Measurements from ENCODE around the gene OR2A12. TPM values are rescaled to one million over a fixed set of nuclear protein-coding genes. Genes with fewer than 3 reads are reported as not detected.

The OR2A12 gene
- total and polyA plus RNA-seq, 2 donors (not counting 3 experiments of a cell fraction or from before 2014, with no cell fraction given) = not detected

DNA sequence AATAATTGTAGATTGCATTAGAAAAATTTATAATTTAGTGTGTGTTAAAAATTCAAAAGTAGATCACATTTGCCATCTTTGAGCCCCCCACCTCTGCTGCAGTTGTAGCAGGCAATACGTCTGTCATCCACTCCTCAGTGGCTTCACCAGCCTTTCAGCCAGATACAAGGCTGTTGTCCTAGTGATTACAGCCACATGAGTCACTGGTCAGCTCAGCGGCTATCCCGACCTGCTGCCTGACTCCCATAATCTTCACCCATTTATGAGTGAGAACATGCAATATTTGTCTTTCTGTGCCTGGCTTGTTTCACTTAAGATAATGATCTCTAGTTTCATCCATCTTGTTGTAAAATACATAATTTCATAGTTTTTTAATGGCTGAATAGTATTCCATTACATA lies 28.1 kb upstream of the OR2A12 start:
- dilution Hi-C loops (cut with MboI; ENCODE audit: extremely low pct_ligation_motif_present, low sequenced_read_pairs) = no loop called here
- Histone ChIP-seq H3K9me3 (replicated peaks; ENCODE audit: control insufficient read depth, insufficient read depth, low read length) (no peaks in the 10 kb centered on the region), H3K36me3 (ENCODE audit: control insufficient read depth in 2 of 2, extremely low read depth in 1 of 2, insufficient read depth in 2 of 2, low read length in 2 of 2) (no peaks in the 10 kb centered on the region), H2AFZ (ENCODE audit: low read depth, low read length) (no peak overlapping the region), H3K4me2 (ENCODE audit: insufficient read depth, low read length) (no peak overlapping the region), H3K4me1 (ENCODE audit: control insufficient read depth, extremely low read depth, insufficient read depth, low read length) (no peaks in the 10 kb centered on the region), H3K9ac (replicated peaks; ENCODE audit: extremely low read depth, insufficient read depth, low read length) (no peak overlapping the region), H3K27ac (ENCODE audit: insufficient read depth, low read depth, low read length) (no peak overlapping the region), H3K4me3 (replicated peaks in 1 of 3; ENCODE audit: insufficient read depth in 1 of 3, low read depth in 1 of 3, low read length in 3 of 3) (no peak overlapping the region), H3K27me3 (ENCODE audit: control insufficient read depth in 2 of 2, insufficient read depth in 2 of 2, low read length in 2 of 2) (peaks cover 0 to 2% of the 10 kb centered on the region in 2 experiments), H3K9me1 (replicated peaks; ENCODE audit: control insufficient read depth, extremely low read depth, insufficient read depth, low read length) (no peaks in the 10 kb centered on the region), H3K79me2 (ENCODE audit: control insufficient read depth, insufficient read depth, low read length) (no peaks in the 10 kb centered on the region), H4K20me1 (replicated peaks; ENCODE audit: control insufficient read depth, extremely low read depth, insufficient read depth, low read length) (no peaks in the 10 kb centered on the region)
- POLR2A ChIA-PET = no interaction called here
- CTCF ChIA-PET = interaction anchor here (1.7 kb wide), 1 partner anchor 70 kb away, joined by 4 read pairs; no protein-coding TSS in a partner anchor
- intact Hi-C loops (cut with micrococcal nuclease) = no loop called here
- DNase-seq (ENCODE audit: low read depth, low spot score) (no peak), FAIRE-seq (no peak)
- no peak for TF ChIP-seq JUN (IDR thresholded peaks at IDR 0.05; ENCODE audit: borderline replicate concordance, insufficient read depth, insufficient read length, low read depth)
- TF ChIP-seq EZH2 (IDR thresholded peaks at IDR 0.05; ENCODE audit: borderline replicate concordance, low read depth, low read length, severe bottlenecking) = no peak
- TF ChIP-seq POLR2AphosphoS5 (IDR thresholded peaks at IDR 0.05; ENCODE audit: insufficient read depth, low read depth, low read length) = no peak
- no peak for TF ChIP-seq POLR2A (IDR thresholded peaks at IDR 0.05; ENCODE audit: low read depth, low read length)
- no peak for TF ChIP-seq MYC (IDR thresholded peaks at IDR 0.05; ENCODE audit: low read depth, low read length)
- TF ChIP-seq, protein P1, sequence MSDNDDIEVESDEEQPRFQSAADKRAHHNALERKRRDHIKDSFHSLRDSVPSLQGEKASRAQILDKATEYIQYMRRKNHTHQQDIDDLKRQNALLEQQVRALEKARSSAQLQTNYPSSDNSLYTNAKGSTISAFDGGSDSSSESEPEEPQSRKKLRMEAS (IDR thresholded peaks at IDR 0.05; ENCODE audit: insufficient read depth, insufficient read length) = no peak
- peak; percentile 13 for TF ChIP-seq FOS (IDR thresholded peaks at IDR 0.05; ENCODE audit: borderline replicate concordance, insufficient read depth, low read length)
- TF ChIP-seq, protein P2, sequence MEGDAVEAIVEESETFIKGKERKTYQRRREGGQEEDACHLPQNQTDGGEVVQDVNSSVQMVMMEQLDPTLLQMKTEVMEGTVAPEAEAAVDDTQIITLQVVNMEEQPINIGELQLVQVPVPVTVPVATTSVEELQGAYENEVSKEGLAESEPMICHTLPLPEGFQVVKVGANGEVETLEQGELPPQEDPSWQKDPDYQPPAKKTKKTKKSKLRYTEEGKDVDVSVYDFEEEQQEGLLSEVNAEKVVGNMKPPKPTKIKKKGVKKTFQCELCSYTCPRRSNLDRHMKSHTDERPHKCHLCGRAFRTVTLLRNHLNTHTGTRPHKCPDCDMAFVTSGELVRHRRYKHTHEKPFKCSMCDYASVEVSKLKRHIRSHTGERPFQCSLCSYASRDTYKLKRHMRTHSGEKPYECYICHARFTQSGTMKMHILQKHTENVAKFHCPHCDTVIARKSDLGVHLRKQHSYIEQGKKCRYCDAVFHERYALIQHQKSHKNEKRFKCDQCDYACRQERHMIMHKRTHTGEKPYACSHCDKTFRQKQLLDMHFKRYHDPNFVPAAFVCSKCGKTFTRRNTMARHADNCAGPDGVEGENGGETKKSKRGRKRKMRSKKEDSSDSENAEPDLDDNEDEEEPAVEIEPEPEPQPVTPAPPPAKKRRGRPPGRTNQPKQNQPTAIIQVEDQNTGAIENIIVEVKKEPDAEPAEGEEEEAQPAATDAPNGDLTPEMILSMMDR (IDR thresholded peaks at IDR 0.05; ENCODE audit: extremely low read depth in 1 of 2, insufficient read depth in 1 of 2, low read depth in 1 of 2, low read length in 2 of 2) = no peak
- no peak for TF ChIP-seq GATA2 (IDR thresholded peaks at IDR 0.05; ENCODE audit: insufficient read depth, insufficient read length, low read depth, low read length)
- BruUV-seq (replicated peaks) = no TSS peak

Measured in endothelial cell of umbilical vein (primary cell).